BJ (cell line): Measurements from ENCODE around the gene REM2. TPM values are rescaled to one million over a fixed set of nuclear protein-coding genes. Genes with fewer than 3 reads are reported as not detected.
A peak's percentile ranks its signal among the peaks of the same experiment; 100 is the strongest.

Source experiments
- CTCF ChIA-PET: fragments of 350-600 bp; formaldehyde crosslinking; extraction: SDS; loops from one replicate; lab custom pipeline; 2021; ENCODE audit warnings: antibody characterized with exemption, inconsistent platforms; lab: Yijun Ruan, JAX
- POLR2A ChIA-PET: fragments of 300-600 bp; sonication (Branson Sonifier 250); formaldehyde crosslinking; extraction: SDS; loops from one replicate; lab custom pipeline; 2021; ENCODE audit warnings: antibody characterized with exemption; lab: Charles Lee
- DNase-seq: peaks from one replicate; pipeline ENCODE4 v3.0.0-alpha.2; 2011; ENCODE audit warnings: low read depth
- H3K27me3 ChIP-seq: 2 replicates; pipeline ENCODE4 v1.6.0; 2011; ENCODE audit warnings: low read length; ENCODE audit not compliant: control insufficient read depth, insufficient read depth
- H3K36me3 ChIP-seq: 2 replicates; pipeline ENCODE4 v1.5.1; 2011; ENCODE audit warnings: low read length; ENCODE audit not compliant: control insufficient read depth, insufficient read depth
- H3K4me3 ChIP-seq: 2 replicates; pipeline ENCODE4 v1.5.1; 2011; ENCODE audit warnings: low read depth, mild to moderate bottlenecking, control low read depth, low read length
- CTCF ChIP-seq: IDR thresholded peaks from 2 replicates; pipeline ENCODE4 v1.5.1; 2011; ENCODE audit warnings: low read depth, mild to moderate bottlenecking, control low read depth, inconsistent platforms, low read length, moderate library complexity; ENCODE audit not compliant: insufficient read depth
- polyA plus RNA-seq: library from polyadenylated mRNA; depleted of rRNA; stranded (reverse); fragments of >200 nt; gene quantifications from 2 replicates; pipeline ENCODE4 v1.2.3, GENCODE V29; 2011

Gene REM2
- polyA plus RNA-seq, 1 experiment: 0.10 TPM

GRCh38 chr14:22884076-22884737, 1.2 kb downstream of the REM2 start:
- ChIA-PET POLR2A (interaction anchor here (0.6 kb wide), 1 partner anchor 77 kb away, joined by 3 read pairs; no protein-coding TSS in a partner anchor), CTCF (interaction anchor here (1.0 to 6.9 kb wide), 4 partner anchors 12 to 23 kb away, joined by 4 to 76 read pairs (median 14); partner anchors contain the start of gene LRP10)
- TF ChIP-seq CTCF: no peak
- H3K27me3 ChIP-seq: no peaks in the 10 kb centered on the region
- no peak for DNase-seq
- H3K36me3 ChIP-seq: peaks cover 2% of the 10 kb centered on the region; the same call in 1 of the 2 replicates
- H3K4me3 ChIP-seq: no peak overlapping the region

- POLR2A ChIA-PET: interaction anchor here (0.6 kb wide), 1 partner anchor 12 kb away, joined by 5 read pairs; no protein-coding TSS in a partner anchor
- Histone ChIP-seq H3K36me3 (no peaks in the 10 kb centered on the region), H3K27me3 (no peaks in the 10 kb centered on the region), H3K4me3 (no peak overlapping the region)
- CTCF ChIA-PET: interaction anchor here (1.0 to 6.9 kb wide), 5 partner anchors 13 to 31 kb away, joined by 3 to 76 read pairs (median 6); partner anchors contain the start of gene LRP10
- DNase-seq: no peak
- no peak for TF ChIP-seq CTCF
Measured at GRCh38 chr14:22884738-22885523, 1.9 kb downstream of the REM2 start.

GRCh38 chr14:22885975-22886374, 3.0 kb downstream of the REM2 start:
- CTCF ChIA-PET: interaction anchor here (1.0 to 6.9 kb wide), 3 partner anchors 12 to 32 kb away, joined by 3 to 76 read pairs (median 34); partner anchors contain the start of gene LRP10
- POLR2A ChIA-PET: no interaction called here

GRCh38 chr14:22886500-22887259, 3.7 kb downstream of the REM2 start:
- Histone ChIP-seq H3K36me3 (no peaks in the 10 kb centered on the region), H3K27me3 (no peaks in the 10 kb centered on the region), H3K4me3 (peak overlapping the region; percentile 53)
- 0 out of 2 replicates have a peak, but pooled peaks have one; percentile 18 for TF ChIP-seq CTCF
- CTCF ChIA-PET: interaction anchor here (3.7 to 6.9 kb wide), 2 partner anchors 11 to 15 kb away, joined by 34 to 76 read pairs; partner anchors contain the start of gene LRP10
- POLR2A ChIA-PET: no interaction called here
- DNase-seq: no peak

More at GRCh38 chr14:22885975-22886374, 3.0 kb downstream of the REM2 start:
- H3K4me3 ChIP-seq: no peak overlapping the region
- no peak for DNase-seq
- no peaks in the 10 kb centered on the region for H3K36me3 ChIP-seq
- H3K27me3 ChIP-seq: no peaks in the 10 kb centered on the region
- TF ChIP-seq CTCF: no peak
